DOHH2 (cell line): ENCODE results near the gene NPAS3.

Source experiments
- EZH2phosphoT487 ChIP-seq: fragments of 200-600 bp; sonication (generic); IDR thresholded peaks from 2 replicates; pipeline ENCODE4 v1.6.1; 2017; ENCODE audit warnings: borderline replicate concordance, mild to moderate bottlenecking, antibody characterized with exemption, low read length, moderate library complexity, mixed read lengths
- TF ChIP-seq, protein P1 (sequence below): fragments of 200-600 bp; sonication (generic); IDR thresholded peaks from one replicate; pipeline ENCODE4 v1.5.1; 2014; ENCODE audit warnings: antibody characterized with exemption, mild to moderate bottlenecking, low read depth, low read length; ENCODE audit not compliant: poor library complexity, severe bottlenecking

DNA sequence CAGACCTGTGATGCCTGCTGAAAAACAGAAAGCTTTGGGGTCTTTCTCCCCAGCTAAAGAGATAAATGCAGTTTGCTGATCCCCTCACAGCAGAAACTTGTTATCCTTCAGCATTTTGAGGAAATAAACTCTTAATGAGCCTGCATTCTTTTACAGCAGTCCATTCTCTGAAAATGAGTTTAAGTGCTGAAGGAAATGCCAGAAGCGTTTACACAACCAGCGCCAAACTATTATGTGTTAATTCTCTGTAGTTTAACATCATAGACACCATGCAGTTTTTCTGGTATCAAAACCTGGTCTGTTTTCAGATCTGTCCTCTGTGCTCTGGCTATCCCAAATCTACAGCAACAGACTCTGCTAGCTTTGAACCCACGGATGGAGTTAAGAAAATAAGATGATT, 291.3 kb downstream of the NPAS3 start:
- TF ChIP-seq, protein P1, sequence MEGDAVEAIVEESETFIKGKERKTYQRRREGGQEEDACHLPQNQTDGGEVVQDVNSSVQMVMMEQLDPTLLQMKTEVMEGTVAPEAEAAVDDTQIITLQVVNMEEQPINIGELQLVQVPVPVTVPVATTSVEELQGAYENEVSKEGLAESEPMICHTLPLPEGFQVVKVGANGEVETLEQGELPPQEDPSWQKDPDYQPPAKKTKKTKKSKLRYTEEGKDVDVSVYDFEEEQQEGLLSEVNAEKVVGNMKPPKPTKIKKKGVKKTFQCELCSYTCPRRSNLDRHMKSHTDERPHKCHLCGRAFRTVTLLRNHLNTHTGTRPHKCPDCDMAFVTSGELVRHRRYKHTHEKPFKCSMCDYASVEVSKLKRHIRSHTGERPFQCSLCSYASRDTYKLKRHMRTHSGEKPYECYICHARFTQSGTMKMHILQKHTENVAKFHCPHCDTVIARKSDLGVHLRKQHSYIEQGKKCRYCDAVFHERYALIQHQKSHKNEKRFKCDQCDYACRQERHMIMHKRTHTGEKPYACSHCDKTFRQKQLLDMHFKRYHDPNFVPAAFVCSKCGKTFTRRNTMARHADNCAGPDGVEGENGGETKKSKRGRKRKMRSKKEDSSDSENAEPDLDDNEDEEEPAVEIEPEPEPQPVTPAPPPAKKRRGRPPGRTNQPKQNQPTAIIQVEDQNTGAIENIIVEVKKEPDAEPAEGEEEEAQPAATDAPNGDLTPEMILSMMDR = no peak
- no peak for TF ChIP-seq EZH2phosphoT487
